CD4-positive, alpha-beta T cell treated with Interleukin-2 at 100 ng/mL for 4 hours (primary cell): Measurements from ENCODE around the gene HOXC10.

Experiments
- DNase-seq: peaks from one replicate; pipeline ENCODE4 v3.0.0-alpha.2; 2020; ENCODE audit warnings: low spot score

HOXC10 gene

DNA sequence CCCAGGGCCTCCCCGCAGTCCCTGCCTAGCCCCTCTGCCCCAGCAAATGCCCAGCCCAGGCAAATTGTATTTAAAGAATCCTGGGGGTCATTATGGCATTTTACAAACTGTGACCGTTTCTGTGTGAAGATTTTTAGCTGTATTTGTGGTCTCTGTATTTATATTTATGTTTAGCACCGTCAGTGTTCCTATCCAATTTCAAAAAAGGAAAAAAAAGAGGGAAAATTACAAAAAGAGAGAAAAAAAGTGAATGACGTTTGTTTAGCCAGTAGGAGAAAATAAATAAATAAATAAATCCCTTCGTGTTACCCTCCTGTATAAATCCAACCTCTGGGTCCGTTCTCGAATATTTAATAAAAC is 45.5 kb downstream of the HOXC10 start:
- DNase-seq, result no peak

DNA sequence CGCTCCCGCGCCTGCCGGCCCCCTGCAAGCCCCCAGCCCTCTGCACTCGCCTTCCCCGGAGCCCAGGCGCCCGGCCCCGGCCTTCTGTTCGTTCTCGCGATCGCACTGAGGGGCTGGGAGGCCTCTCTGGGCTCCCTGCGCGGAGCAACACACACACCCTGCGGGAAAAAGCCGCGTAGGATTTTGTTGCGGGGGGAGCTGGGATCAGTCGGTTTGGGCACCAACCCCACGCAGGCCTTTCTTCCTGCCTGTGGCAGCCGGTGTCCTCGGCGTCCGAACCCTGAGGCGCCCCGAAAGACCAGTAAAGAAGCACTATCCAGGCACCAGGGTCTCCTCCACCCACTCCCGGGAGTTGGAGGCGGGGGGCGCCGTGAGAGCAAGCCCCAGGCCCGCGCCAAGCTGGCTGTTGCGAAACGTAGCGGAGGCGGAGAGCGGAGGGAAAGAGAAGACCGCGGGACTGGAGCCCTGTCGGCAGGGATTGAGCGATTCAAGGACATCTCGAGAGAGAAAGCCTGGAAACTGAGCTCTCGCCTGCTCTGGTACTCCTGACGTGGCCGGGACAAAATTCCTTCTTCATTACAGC is 46.0 kb downstream of the HOXC10 start:
- no peak for DNase-seq

DNA sequence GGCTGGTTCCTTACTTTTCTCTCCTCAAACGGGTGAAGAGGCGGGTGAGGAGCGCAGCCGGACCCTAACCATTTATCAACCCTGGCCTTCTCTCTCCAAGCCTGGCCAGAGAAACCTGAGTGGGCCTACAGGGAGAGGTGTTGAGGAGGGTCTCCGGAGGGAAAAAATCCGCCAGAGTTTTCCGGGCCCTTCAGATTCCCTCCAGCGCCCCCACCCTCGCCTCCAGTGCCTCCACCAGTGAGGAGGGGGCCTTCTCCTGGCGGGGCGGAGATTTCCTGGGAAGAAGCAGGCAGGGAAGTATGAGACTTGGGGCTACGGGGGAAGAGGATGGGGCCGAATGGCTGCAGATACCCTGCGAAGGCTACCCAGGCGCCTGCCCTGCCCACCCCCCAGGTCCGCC is 46.5 kb downstream of the HOXC10 start:
- no peak for DNase-seq

DNA sequence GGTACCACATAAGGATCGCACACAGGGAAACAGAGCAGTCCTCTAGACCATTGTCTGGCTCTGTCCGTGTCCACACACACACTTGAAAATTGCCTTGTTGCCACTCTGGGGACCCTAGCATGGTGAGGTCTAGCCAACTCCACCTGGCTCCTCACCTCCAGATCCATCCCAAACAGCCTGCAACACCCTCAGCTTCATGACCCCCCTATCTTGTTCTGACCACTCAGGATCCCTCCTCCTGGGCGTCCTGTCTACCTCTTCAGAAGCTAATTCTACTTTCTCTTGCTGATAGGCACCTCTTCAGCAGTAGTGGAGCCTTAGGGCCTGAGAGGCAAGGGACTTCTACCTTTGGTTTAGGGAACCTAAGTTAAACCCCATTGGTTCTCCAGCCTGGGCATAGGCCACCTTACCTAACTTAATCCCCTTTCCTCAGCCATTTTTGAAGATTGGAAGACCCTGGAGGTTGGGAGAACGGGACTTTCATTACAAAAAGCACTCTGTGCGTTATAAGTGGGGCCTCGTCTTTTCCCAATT is 47.2 kb downstream of the HOXC10 start:
- DNase-seq, result no peak

DNA sequence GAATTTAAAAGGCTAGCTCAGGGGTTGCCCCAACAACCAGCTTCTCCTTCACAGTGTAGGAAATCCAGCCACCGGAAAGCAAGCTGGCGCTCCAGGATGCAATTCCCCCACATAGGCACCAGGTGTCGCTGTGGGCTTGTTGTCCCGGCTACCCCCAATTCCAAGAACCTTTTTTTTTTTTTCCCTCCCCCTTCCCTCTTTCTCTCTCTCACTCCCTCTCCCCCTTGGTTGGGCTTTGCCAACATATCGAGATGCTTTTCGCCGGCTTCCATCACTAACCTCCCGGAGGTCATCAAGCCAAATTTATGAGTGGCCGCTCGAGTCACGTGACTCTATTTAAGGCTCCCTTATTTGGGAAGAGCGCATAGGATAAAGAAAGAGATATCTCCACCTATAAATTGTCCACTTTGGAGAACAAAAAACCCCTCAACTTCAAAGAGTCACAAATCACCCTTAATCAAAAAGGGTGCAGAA is 47.7 kb downstream of the HOXC10 start, which contains the start of gene HOXC5:
TSS of gene HOXC5 (plus strand) at position 424 of the 474 bp plus-strand sequence. CDS start 73 bp downstream, outside the sequence.
- peak; percentile 69 for DNase-seq

DNA sequence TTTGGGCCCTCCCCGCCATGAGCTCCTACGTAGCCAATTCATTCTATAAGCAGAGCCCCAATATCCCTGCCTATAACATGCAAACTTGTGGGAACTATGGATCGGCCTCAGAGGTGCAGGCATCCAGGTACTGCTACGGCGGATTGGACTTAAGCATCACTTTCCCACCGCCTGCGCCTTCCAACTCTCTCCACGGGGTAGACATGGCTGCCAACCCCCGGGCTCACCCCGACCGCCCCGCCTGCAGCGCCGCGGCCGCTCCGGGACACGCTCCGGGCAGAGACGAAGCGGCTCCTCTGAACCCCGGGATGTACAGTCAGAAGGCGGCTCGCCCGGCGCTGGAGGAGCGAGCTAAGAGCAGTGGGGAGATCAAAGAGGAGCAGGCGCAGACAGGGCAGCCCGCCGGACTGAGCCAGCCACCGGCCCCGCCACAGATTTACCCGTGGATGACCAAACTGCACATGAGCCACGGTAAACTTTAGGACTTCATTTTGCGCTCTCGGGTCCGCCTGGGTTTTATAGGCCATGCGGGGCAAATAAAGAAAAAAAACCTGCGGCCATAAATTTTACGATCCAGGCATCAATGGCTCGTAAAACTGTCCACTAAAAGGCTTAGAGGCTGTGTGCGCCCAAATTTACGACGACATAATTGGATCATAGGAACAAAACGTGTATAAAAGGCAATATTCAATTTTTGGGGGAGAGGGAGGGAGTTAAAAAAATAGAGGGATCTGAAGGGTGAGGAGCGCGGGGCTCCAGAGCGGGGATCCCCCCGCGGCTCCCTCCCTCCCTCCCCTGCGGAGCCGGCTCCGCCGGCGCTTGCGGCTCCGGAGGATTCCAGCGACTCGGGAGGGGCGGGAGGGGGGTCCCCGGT is 48.4 kb downstream of the HOXC10 start:
- no peak for DNase-seq

DNA sequence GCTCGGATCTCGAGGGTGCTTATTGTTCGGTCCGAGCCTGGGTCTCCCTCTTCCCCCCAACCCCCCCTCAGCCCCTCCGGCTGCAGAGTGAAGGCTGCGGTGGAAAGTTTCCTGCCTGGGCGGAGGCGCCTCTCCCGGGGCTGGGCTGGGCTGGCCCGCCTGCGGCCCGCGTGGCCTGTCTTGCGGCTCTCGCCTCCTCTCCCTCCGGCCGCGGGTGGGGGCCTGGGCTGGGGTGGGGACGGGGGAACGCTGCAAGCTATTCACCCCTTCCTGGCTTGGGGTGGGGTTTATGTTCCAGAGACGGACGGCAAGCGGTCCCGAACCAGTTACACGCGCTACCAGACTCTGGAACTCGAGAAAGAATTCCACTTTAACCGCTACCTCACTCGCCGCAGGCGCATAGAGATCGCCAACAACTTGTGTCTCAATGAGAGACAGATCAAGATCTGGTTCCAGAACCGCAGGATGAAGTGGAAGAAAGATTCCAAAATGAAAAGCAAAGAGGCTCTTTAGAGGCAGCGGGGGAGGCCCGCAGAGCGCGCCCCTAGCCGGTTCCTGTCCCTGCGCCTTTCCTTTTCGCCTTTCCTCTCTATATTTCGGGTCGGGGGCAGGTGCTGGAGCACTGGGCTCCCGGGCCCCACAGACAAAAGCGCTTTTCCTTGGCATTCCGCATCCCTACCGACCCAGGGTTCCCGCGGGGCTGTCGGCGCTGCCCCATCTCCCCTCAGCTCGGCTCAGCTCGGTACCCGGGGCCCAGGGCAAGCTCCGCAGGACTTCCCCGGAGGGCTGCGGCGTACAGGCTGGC is 49.2 kb downstream of the HOXC10 start:
- DNase-seq, result no peak

DNA sequence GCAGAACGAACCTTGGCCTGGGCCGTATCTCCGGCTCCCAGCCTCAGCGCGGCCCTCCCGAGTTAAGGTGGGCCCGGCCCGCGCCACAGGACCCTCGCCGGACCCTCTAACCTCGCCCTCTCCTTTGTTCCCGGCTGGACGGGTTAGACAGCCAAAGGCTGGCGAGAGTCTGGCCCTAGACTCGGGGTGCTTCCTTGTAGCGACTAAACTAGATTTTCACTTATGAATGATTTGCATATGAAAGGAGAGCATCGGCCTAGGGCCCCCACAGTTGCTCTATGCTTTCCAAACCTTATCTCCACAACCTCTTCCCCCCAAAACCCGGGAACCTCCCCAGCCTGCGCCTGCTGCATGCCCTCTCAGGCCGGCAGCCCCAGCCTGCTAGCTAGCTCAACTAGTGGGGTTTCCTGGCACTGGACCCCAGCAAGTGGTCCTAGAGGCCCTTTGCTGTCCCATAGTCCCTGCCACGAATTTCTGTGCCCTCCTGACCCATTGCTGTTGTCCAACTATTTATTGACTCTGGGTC is 49.9 kb downstream of the HOXC10 start:
- no peak for DNase-seq

DNA sequence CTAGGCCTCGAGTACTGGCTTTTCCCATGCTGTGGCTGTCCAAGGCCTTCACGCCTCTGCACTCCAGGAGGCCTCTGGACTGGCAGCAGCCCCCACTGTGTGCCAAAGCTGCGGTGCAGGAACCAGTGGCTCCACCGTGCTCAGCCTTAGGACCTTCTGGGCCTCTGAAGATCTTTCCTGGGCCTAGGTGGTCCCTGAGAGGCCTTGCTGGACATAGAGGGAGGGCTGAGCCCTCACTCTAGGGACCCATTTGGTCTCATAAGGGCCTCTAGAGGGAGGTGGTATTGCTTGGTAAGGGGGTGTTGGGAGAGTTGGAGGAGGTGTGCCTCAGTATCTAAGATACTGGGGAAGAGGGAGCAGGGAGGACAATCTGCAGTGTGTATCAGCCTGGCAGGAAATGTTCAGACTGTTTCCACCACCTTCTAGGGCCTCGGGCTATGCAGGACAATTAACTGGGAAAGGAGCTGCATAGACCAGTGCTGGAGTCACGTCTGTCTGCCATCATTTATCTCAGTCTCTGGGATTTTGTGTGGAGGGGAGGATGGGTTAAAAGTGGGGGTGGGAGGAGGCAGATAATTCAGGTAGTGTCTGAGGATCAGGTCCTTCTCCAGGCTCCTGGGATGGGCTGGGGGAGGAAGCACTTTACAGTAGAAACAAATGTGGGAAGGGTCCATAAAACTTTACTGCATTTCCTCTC is 50.8 kb downstream of the HOXC10 start:
- DNase-seq, result no peak

DNA sequence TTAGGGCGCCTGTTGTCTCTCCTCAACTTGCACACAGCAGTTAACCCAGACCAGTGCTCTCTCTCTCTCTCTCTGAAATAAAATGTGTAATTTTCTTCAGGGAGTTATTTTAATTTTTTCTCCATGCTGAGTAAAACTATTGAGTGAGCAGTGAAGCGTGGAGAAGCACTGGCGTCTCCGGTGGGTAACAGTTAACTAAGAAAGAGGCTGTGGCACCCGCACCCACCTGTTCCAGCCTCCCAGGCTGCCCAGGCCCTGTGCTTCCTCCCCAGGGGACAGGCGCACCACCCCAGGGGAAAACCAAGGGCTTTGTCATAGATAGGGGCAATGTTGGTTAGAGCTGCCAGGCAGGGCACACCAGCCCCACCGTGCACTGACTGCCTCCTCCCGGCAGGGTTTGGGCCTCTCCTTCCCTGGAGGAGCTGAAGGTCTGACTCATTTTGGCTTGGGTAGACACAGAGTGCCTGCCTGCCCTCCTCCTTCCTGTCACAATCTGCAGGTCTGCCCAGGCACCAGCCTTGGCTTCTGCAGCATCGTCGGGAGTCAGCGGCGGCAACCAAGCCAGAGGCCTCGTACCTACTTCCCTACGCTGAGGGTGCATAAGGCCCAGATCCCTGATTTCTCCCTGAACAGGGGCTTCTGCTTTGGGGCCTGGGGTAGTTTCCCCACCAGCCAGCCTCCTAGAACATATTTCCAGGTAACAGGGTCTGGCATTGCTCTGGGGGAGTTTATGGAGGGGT is 51.8 kb downstream of the HOXC10 start:
- DNase-seq, result no peak

DNA sequence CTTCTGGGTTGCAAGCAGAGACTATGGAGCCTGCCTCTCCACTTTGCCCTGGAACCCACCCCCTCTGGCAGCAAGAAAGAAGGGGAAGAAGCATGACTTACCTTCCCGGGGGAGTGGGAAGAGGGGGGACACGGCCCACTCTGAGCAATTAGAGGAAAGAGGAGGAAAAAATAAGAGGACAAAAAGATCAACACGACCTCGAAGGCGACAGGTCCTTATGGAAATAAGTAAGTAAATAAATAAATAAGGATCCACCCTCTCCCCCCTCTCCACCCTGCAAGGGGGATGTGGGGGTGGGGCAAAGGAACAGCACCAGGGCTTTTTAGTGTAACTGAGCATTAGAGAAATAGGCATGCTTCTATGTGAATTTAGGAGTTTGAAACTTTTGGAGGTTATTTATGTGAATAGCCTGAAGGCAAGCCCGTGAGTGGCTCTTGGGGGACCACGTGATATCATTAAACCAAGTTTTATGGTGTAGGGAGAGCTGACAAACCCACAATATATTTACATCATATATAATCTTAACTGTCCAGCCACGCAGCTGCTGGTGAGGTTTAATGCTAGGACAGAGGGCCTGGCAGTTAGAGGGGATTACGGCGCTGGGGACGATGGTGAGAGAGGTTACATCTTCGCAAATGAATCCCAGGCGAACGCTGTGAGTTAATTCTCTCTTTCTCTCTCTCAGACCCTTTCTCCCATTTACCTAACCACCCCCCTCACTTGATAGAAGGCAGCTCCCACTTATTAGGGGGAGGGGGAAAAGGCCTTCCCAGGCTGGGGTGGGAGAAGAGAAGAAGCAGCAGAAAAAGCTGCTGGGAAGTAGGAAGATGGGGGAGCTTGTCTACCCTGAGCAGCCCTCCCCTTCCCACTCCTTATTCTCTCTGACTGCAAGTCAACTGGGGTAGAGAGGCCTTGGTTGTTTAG is 52.7 kb downstream of the HOXC10 start:
- DNase-seq, result no peak

DNA sequence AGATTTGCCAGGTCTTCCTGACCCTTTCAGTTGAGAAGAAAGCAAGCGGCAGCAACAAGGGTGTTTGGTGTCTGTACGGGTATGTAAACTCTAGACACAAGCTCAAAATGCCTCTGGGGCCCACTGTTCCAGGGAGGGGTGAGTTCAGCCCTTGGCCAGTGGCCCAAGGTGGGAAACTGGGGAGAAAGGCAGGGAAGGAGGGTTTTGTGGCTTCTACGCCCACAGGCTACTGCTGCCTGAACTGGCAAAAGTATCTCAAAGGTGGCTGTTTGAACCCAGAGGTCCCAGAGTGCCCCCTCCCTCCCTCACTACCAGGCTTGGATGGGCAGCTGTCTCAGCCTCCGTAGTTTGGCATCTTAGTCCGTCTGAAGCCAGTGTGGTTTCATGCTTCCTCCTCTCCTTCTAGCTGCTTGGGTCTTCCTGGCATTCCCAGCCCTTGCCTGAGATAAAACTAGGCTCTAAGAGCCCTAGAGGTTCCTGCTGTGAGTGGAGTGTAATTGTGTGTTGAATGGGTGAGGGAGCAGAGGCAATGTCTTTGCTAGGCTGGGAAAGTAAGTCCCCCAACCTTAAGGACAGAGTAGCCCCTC is 53.4 kb downstream of the HOXC10 start:
- no peak for DNase-seq

DNA sequence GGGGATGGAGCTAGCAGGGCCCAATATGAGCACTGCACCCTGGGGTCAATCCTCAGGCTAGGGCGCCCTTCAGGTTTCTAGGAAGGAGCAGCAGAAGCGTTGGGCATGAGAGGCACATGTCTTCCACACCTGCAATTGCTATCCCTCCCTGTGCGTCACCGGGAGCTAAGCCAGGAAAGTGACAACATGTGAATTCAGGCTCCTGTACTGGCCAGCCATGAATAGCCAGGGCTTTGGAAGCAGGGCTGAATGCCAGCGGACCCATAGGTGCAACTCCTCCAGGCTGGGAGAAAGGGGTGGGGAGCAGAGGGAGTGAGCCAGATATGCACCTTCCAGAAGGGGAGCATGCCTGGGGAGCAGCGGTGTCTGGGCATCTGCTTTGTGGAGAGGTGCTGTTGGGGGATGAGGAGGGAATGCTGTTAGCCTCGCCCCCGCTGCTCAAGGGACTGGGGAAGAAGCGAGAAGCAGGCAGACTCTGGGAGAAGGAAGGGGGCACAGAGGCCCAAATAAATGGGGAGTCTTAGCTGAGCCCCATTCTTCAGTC is 54.0 kb downstream of the HOXC10 start:
- no peak for DNase-seq

DNA sequence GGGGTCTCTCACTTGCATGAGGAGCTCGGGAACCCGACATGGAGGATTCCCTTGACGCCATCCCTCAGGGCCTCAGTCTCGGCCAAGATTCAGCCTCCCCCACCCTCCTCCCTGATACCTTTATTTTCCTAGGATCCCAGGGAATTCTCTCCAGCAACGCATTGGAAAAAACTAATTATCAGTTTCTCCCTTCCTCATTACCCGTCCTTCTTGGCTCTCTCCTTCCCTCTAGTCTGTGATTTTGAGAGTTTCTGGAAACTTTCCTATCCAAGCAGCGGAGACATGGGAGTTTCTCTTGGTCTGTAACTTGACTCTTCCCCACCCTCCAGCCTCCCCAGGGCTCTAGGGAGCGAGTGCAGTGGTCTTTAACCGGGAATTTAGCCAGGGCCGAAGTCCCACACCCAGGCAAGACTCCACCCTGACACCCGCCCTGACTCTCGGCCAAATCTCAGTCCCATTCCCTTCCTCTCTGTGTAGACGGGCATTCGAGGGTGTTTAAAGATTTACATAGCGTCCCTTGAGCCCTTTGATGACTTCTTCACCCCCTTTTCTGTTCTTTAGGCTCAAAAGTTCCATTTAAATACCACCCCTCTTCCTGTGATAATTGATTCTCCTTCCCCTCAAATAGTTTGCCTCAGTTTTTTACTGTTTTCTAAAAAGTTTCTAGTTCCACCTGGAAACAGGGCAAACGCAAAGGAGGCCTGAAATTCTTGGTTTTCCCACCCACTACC is 54.6 kb downstream of the HOXC10 start:
- DNase-seq, result no peak
